ENCODE measurements around the gene RINT1. TPM values are rescaled to one million over a fixed set of nuclear protein-coding genes. Genes with fewer than 3 reads are reported as not detected.

Gene RINT1
- polyA plus RNA-seq, 2 of the 4 experiments (the other 2 are of a cell fraction): 26.3 to 34.9 TPM

- TF ChIP-seq, protein P1, sequence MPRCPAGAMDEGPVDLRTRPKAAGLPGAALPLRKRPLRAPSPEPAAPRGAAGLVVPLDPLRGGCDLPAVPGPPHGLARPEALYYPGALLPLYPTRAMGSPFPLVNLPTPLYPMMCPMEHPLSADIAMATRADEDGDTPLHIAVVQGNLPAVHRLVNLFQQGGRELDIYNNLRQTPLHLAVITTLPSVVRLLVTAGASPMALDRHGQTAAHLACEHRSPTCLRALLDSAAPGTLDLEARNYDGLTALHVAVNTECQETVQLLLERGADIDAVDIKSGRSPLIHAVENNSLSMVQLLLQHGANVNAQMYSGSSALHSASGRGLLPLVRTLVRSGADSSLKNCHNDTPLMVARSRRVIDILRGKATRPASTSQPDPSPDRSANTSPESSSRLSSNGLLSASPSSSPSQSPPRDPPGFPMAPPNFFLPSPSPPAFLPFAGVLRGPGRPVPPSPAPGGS (IDR thresholded peaks at IDR 0.05): peak; percentile 90; the same call in 2 of the 3 replicates
- TF ChIP-seq TP53 (CRISPR knock-in tag; IDR thresholded peaks at IDR 0.05) (no peak), ZNF302 (CRISPR knock-in tag; IDR thresholded peaks at IDR 0.05) (no peak), GATA3 (IDR thresholded peaks at IDR 0.05; ENCODE audit: borderline replicate concordance) (peak; percentile 11; the same call in 1 of the 2 replicates), CEBPB (IDR thresholded peaks at IDR 0.05) (no peak), E2F6 (IDR thresholded peaks at IDR 0.05; ENCODE audit: borderline replicate concordance, low read depth) (peak; percentile 59; the same call in 1 of the 2 replicates), RFX5 (IDR thresholded peaks at IDR 0.05) (0 out of 2 replicates have a peak, but pooled peaks have one; percentile 43), EHF (CRISPR knock-in tag; IDR thresholded peaks at IDR 0.05) (no peak)
Measured at GRCh38 chr7:105531792-105532671, at the start of gene RINT1 (continued).

DNA sequence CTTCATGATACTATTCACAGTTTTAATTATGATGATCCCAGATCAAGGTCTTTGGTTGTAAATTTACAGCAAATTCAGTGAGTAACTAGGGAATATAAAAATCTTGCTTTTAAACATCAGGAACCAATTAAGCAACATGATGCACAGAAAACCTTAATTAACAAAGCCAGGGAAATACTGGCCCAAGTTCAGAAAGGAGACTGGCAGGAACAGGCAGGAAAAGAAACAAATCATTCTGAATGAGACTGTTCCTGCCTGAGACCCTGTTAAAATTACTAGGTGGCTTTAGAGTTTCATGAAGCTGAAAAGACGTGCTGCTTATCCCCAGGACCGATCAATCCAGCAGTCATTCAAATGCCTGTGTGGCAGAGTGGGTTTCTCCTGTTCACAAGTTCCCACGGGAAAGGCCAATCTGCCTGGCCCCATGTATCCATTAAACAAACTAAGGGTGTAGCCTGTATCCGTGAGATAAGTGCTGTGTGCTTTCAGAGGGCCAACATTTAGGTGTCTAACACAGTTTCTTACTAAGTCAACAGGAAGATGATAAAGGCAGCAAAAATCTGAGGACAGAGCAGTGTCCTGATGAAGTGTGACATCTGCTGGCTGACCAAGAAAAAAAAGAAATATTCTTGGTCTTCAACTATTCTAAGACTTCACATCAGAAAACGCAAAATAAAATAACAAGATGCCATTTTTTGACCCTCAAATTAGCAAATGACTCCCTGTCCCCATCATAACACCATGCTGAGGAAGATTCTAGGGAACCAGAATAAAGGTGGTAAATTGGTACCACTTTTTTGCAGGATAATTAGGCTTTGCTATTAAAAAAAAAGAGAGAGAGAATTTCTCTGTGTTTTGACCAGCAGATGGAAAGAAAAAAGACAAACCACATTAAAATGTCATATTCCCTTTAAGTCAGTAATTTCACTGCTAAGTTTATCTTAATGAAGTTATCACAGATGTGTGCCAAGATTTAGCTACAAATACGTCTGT, 44.1 kb upstream of the RINT1 start:
- POLR2A ChIA-PET: no interaction called here
- 59% methylated on average over 6 of the region's 6 CpGs for whole genome bisulfite sequencing (ENCODE audit: missing lambda C conversion rate)
- ATAC-seq: peak; percentile 73 to 77
- CTCF ChIA-PET: interaction anchor here (1.1 to 1.6 kb wide), 5 partner anchors 9 to 507 kb away, joined by 3 to 4 read pairs (median 4); no protein-coding TSS in a partner anchor
- no peak overlapping the region for H3K4me3 ChIP-seq
- H3K27ac ChIP-seq: peak overlapping the region in 1 of 2 experiments; percentile 62; a peak in 3 of 6 replicates
- TF ChIP-seq POLR2A (IDR thresholded peaks at IDR 0.05; ENCODE audit: low read length): no peak
- no peak for TF ChIP-seq ZSCAN20 (CRISPR knock-in tag; IDR thresholded peaks at IDR 0.05)
- TF ChIP-seq, protein P2, sequence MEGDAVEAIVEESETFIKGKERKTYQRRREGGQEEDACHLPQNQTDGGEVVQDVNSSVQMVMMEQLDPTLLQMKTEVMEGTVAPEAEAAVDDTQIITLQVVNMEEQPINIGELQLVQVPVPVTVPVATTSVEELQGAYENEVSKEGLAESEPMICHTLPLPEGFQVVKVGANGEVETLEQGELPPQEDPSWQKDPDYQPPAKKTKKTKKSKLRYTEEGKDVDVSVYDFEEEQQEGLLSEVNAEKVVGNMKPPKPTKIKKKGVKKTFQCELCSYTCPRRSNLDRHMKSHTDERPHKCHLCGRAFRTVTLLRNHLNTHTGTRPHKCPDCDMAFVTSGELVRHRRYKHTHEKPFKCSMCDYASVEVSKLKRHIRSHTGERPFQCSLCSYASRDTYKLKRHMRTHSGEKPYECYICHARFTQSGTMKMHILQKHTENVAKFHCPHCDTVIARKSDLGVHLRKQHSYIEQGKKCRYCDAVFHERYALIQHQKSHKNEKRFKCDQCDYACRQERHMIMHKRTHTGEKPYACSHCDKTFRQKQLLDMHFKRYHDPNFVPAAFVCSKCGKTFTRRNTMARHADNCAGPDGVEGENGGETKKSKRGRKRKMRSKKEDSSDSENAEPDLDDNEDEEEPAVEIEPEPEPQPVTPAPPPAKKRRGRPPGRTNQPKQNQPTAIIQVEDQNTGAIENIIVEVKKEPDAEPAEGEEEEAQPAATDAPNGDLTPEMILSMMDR (IDR thresholded peaks at IDR 0.05): peak; percentile 67
- no peak for TF ChIP-seq EHF (CRISPR knock-in tag; IDR thresholded peaks at IDR 0.05)
- TF ChIP-seq RAD21 (conservative IDR thresholded peaks at IDR 0.05 in 1 of 2, IDR thresholded peaks at IDR 0.05 in 1 of 2): peak; percentile 54 to 59
- TF ChIP-seq HES2 (IDR thresholded peaks at IDR 0.05): no peak
- no peak for TF ChIP-seq PBX3 (IDR thresholded peaks at IDR 0.05)
- no peak for TF ChIP-seq RNF2 (IDR thresholded peaks at IDR 0.05; ENCODE audit: borderline replicate concordance, low read depth)
- TF ChIP-seq CBX8 (IDR thresholded peaks at IDR 0.05): no peak
- TF ChIP-seq SMC3 (IDR thresholded peaks at IDR 0.05): peak; percentile 43; the same call in 2 of the 3 replicates
- TF ChIP-seq MAFK (IDR thresholded peaks at IDR 0.05; ENCODE audit: partially characterized antibody): no peak
- no peak for TF ChIP-seq ESRRA (IDR thresholded peaks at IDR 0.05; ENCODE audit: borderline replicate concordance, low read length)
- no peak for TF ChIP-seq CEBPB (IDR thresholded peaks at IDR 0.05)
- no peak for TF ChIP-seq HEYL (CRISPR knock-in tag; IDR thresholded peaks at IDR 0.05)
- H3K4me2 ChIP-seq: 0 out of 3 replicates have a peak overlapping the region, but pooled peaks have one; percentile 18
- no peaks in the 10 kb centered on the region for H3K9me3 ChIP-seq
- H3K4me1 ChIP-seq: peaks cover 17% of the 10 kb centered on the region
- no peak for FAIRE-seq
- peak; percentile 12 to 62 for DNase-seq (ENCODE audit: low read depth in 1 of 2, low spot score in 1 of 2)
